WTC11 (cell line): ENCODE data around the gene MAMSTR. TPM values are rescaled to one million over a fixed set of nuclear protein-coding genes. Genes with fewer than 3 reads are reported as not detected.

Experiments
- ATAC-seq: fragments of 200-7000 bp; cut with Tn5 transposase; 2 replicates; pipeline ENCODE4 v1.10.0; 2021; ENCODE audit warnings: mild to moderate bottlenecking, moderate library complexity
- CTCF ChIA-PET: fragments of 300-600 bp; sonication (Branson Sonifier 250); formaldehyde crosslinking; loops from one replicate; lab custom pipeline; 2021; ENCODE audit warnings: antibody characterized with exemption; lab: Charles Lee
- POLR2A ChIA-PET: fragments of 350-600 bp; sonication (Branson Sonifier 250); formaldehyde crosslinking; loops from one replicate; lab custom pipeline; 2021; ENCODE audit warnings: antibody characterized with exemption; lab: Charles Lee
- DNase-seq: peaks from one replicate; pipeline ENCODE4 v3.0.0; 2021; ENCODE audit warnings: low spot score
- H3K27ac Mint-ChIP-seq: 2 replicates; pipeline ENCODE4 v1.8.0; 2021; ENCODE audit warnings: mixed read lengths
- H3K27me3 Mint-ChIP-seq: 2 replicates; pipeline ENCODE4 v1.8.0; 2021; ENCODE audit warnings: low read depth, mild to moderate bottlenecking, moderate library complexity, mixed read lengths
- H3K36me3 Mint-ChIP-seq: 2 replicates; pipeline ENCODE4 v1.8.0; 2021; ENCODE audit warnings: mixed read lengths
- H3K4me1 Mint-ChIP-seq: 2 replicates; pipeline ENCODE4 v1.8.0; 2022; ENCODE audit warnings: mixed read lengths
- H3K4me3 Mint-ChIP-seq: 2 replicates; pipeline ENCODE4 v1.8.0; 2021; ENCODE audit warnings: mild to moderate bottlenecking, moderate library complexity, mixed read lengths
- H3K9me3 Mint-ChIP-seq: 2 replicates; pipeline ENCODE4 v1.8.0; 2021; ENCODE audit warnings: mixed read lengths
- FOXP1 ChIP-seq: sonication (generic); formaldehyde crosslinking; IDR thresholded peaks from 2 replicates; pipeline ENCODE4 v1.8.0; 2022; ENCODE audit warnings: missing genetic modification reagents, mild to moderate bottlenecking, moderate library complexity, borderline replicate concordance
- GABPB1 ChIP-seq: sonication (generic); formaldehyde crosslinking; IDR thresholded peaks from 2 replicates; pipeline ENCODE4 v1.8.1; 2023; ENCODE audit warnings: mild to moderate bottlenecking, missing genetic modification reagents
- GTF2I ChIP-seq: fragments of 250-450 bp; sonication (Bioruptor Pico); conservative IDR thresholded peaks from 2 replicates; pipeline ENCODE4 v1.4.0; 2021; ENCODE audit warnings: mild to moderate bottlenecking
- IRF2 ChIP-seq: sonication (generic); formaldehyde crosslinking; IDR thresholded peaks from 2 replicates; pipeline ENCODE4 v1.8.0; 2022; ENCODE audit warnings: low read depth, missing genetic modification reagents, borderline replicate concordance
- JAZF1 ChIP-seq: fragments of 250-450 bp; sonication (Bioruptor Pico); IDR thresholded peaks from 2 replicates; pipeline ENCODE4 v1.9.0; 2021; ENCODE audit warnings: moderate library complexity, mild to moderate bottlenecking, inconsistent platforms
- NR3C1 ChIP-seq: sonication (generic); formaldehyde crosslinking; conservative IDR thresholded peaks from 2 replicates; pipeline ENCODE4 v1.8.1; 2023; ENCODE audit warnings: low read depth, mild to moderate bottlenecking, missing genetic modification reagents
- OVOL2 ChIP-seq: fragments of 250-450 bp; sonication (Bioruptor Pico); IDR thresholded peaks from 2 replicates; pipeline ENCODE4 v1.9.0; 2021; ENCODE audit warnings: mild to moderate bottlenecking, borderline replicate concordance
- TEAD1 ChIP-seq: sonication (generic); formaldehyde crosslinking; IDR thresholded peaks from 2 replicates; pipeline ENCODE4 v1.8.0; 2022; ENCODE audit warnings: mild to moderate bottlenecking, missing genetic modification reagents
- ZBTB21 ChIP-seq: sonication (generic); formaldehyde crosslinking; IDR thresholded peaks from 2 replicates; pipeline ENCODE4 v1.8.1; 2023; ENCODE audit warnings: mild to moderate bottlenecking, missing genetic modification reagents, borderline replicate concordance
- ZNF121 ChIP-seq: sonication (generic); formaldehyde crosslinking; IDR thresholded peaks from 2 replicates; pipeline ENCODE4 v1.8.0; 2023; ENCODE audit warnings: missing genetic modification reagents
- ZNF138 ChIP-seq: sonication (generic); formaldehyde crosslinking; conservative IDR thresholded peaks from 2 replicates; pipeline ENCODE4 v1.8.1; 2022; ENCODE audit warnings: mild to moderate bottlenecking, moderate library complexity, missing genetic modification reagents
- ZNF219 ChIP-seq: sonication (generic); formaldehyde crosslinking; IDR thresholded peaks from 2 replicates; pipeline ENCODE4 v1.8.0; 2023; ENCODE audit warnings: missing genetic modification reagents, mild to moderate bottlenecking, borderline replicate concordance
- ZNF232 ChIP-seq: sonication (generic); formaldehyde crosslinking; IDR thresholded peaks from 2 replicates; pipeline ENCODE4 v1.8.0; 2022; ENCODE audit warnings: mild to moderate bottlenecking, missing genetic modification reagents
- ZNF423 ChIP-seq: fragments of 250-450 bp; sonication (Bioruptor Pico); IDR thresholded peaks from 2 replicates; pipeline ENCODE4 v2.1.2; 2022; ENCODE audit warnings: mild to moderate bottlenecking, moderate library complexity
- ZNF671 ChIP-seq: fragments of 250-450 bp; sonication (Bioruptor Pico); IDR thresholded peaks from 2 replicates; pipeline ENCODE4 v1.8.0; 2021; ENCODE audit warnings: mild to moderate bottlenecking
- total RNA-seq: library from RNA; stranded (reverse); gene quantifications from 3 replicates; pipeline ENCODE4 v1.2.3, GENCODE V29; 2021
- TF ChIP-seq, protein P1 (sequence below): fragments of 250-450 bp; sonication (Bioruptor Pico); IDR thresholded peaks from 2 replicates; pipeline ENCODE4 v1.9.0; 2021; ENCODE audit warnings: moderate library complexity, mild to moderate bottlenecking, inconsistent platforms, borderline replicate concordance
- TF ChIP-seq, protein P2 (sequence below): fragments of 250-450 bp; sonication (Bioruptor Pico); conservative IDR thresholded peaks from 2 replicates; pipeline ENCODE4 v1.9.0; 2021; ENCODE audit warnings: mild to moderate bottlenecking
- TF ChIP-seq, protein P3 (sequence below): sonication (generic); formaldehyde crosslinking; conservative IDR thresholded peaks from 2 replicates; pipeline ENCODE4 v1.8.1; 2022; ENCODE audit warnings: mild to moderate bottlenecking, missing genetic modification reagents
- TF ChIP-seq, protein P4 (sequence below): sonication (generic); formaldehyde crosslinking; IDR thresholded peaks from 2 replicates; pipeline ENCODE4 v1.8.1; 2023; ENCODE audit warnings: mild to moderate bottlenecking, missing genetic modification reagents, moderate library complexity
- TF ChIP-seq, protein P5 (sequence below): sonication (generic); formaldehyde crosslinking; IDR thresholded peaks from 2 replicates; pipeline ENCODE4 v1.8.1; 2022; ENCODE audit warnings: mild to moderate bottlenecking, missing genetic modification reagents, moderate library complexity, borderline replicate concordance
- TF ChIP-seq, protein P6 (sequence below): sonication (generic); formaldehyde crosslinking; IDR thresholded peaks from 2 replicates; pipeline ENCODE4 v1.8.0; 2022; ENCODE audit warnings: mild to moderate bottlenecking, missing genetic modification reagents

Gene MAMSTR
- total RNA-seq, 1 experiment from 2014 or later = 1.4 TPM

DNA sequence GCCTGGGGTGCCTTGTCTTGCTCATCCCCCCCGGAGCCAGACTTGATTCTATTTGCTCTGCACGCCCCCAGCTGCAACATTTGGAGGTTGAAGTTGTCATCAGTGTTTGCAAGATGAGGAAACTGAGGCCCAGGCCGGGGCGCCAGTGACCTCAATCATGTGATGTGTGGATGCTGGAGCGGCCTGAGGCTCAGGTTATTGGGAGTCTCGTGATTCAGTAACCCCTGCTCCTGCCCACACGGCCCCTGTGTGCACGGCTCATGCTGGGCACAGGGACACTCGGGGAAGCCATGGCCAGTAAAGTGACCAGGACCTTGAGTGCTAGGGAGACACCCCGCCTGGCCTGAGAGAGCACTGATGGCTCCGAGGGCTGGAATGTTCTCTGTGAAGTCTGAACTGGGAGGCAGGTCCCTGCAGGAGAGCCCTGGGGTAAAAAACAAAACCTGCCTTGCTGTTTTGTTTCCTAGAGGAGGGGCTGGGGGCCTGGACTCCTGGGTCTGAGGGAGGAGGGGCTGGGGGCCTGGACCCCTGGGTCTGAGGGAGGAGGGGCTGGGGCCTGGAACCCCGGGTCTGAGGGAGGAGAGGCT lies 37.7 kb upstream of the MAMSTR start:
- Mint-ChIP-seq H3K36me3 (no peaks in the 10 kb centered on the region), H3K27ac (no peak overlapping the region), H3K27me3 (peaks cover 18% of the 10 kb centered on the region), H3K9me3 (no peaks in the 10 kb centered on the region), H3K4me1 (peaks cover 32% of the 10 kb centered on the region), H3K4me3 (no peak overlapping the region)
- ATAC-seq = no peak
- ChIA-PET POLR2A (no interaction called here), CTCF (interaction anchor here (0.9 to 1.4 kb wide), 2 partner anchors 10 to 38 kb away, joined by 3 to 4 read pairs; partner anchors contain the start of gene IZUMO1)
- DNase-seq = no peak
- TF ChIP-seq, protein P1, sequence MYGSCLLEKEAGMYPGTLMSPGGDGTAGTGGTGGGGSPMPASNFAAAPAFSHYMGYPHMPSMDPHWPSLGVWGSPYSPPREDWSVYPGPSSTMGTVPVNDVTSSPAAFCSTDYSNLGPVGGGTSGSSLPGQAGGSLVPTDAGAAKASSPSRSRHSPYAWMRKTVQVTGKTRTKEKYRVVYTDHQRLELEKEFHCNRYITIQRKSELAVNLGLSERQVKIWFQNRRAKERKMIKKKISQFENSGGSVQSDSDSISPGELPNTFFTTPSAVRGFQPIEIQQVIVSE = no peak
- TF ChIP-seq, protein P2, sequence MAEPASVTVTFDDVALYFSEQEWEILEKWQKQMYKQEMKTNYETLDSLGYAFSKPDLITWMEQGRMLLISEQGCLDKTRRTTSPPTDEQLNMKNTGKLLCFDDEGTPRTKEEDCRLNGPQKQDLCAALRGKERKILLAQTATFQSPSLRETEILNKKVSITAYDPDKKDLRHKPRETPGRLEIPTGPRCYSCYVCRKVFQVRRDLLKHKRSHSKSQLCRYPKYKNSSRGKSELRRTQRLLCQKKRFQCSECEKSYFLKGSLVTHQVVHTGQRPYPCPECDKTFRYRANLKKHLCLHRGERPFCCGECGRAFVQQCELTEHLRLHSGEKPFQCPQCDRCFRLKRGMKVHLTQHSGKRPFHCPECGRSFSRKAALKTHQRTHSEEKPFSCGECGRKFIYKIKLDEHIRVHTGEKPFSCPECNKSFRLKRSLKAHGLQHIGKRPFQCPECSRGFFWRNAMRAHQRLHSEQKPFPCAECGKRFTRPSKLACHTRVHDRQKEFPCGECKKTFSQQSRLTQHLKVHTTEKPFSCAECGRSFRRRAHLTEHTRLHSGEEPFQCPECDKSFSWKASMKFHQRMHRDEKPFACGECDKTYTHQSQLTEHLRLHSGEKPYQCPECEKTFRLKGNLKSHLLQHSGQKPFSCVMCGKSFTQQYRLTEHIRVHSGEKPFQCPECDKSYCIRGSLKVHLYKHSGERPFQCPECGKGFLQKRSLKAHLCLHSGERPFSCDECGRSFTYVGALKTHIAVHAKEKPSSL (CRISPR knock-in tag) = no peak
- TF ChIP-seq, protein P3, sequence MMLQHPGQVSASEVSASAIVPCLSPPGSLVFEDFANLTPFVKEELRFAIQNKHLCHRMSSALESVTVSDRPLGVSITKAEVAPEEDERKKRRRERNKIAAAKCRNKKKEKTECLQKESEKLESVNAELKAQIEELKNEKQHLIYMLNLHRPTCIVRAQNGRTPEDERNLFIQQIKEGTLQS = no peak
- TF ChIP-seq, protein P4, sequence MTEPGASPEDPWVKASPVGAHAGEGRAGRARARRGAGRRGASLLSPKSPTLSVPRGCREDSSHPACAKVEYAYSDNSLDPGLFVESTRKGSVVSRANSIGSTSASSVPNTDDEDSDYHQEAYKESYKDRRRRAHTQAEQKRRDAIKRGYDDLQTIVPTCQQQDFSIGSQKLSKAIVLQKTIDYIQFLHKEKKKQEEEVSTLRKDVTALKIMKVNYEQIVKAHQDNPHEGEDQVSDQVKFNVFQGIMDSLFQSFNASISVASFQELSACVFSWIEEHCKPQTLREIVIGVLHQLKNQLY = no peak
- TF ChIP-seq ZNF121 (CRISPR knock-in tag) = no peak
- TF ChIP-seq JAZF1 (CRISPR knock-in tag) = no peak
- TF ChIP-seq GABPB1 (CRISPR knock-in tag) = no peak
- TF ChIP-seq IRF2 = no peak
- no peak for TF ChIP-seq FOXP1
- TF ChIP-seq ZNF138 (CRISPR knock-in tag) = no peak
- TF ChIP-seq ZNF671 = no peak
- TF ChIP-seq ZNF232 (CRISPR knock-in tag) = no peak
- no peak for TF ChIP-seq GTF2I
- no peak for TF ChIP-seq TEAD1
- TF ChIP-seq, protein P5, sequence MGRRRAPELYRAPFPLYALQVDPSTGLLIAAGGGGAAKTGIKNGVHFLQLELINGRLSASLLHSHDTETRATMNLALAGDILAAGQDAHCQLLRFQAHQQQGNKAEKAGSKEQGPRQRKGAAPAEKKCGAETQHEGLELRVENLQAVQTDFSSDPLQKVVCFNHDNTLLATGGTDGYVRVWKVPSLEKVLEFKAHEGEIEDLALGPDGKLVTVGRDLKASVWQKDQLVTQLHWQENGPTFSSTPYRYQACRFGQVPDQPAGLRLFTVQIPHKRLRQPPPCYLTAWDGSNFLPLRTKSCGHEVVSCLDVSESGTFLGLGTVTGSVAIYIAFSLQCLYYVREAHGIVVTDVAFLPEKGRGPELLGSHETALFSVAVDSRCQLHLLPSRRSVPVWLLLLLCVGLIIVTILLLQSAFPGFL = no peak
- TF ChIP-seq OVOL2 (CRISPR knock-in tag) = no peak
- no peak for TF ChIP-seq ZNF219 (CRISPR knock-in tag)
- TF ChIP-seq, protein P6, sequence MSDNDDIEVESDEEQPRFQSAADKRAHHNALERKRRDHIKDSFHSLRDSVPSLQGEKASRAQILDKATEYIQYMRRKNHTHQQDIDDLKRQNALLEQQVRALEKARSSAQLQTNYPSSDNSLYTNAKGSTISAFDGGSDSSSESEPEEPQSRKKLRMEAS (CRISPR knock-in tag) = no peak
- no peak for TF ChIP-seq NR3C1 (CRISPR knock-in tag)

DNA sequence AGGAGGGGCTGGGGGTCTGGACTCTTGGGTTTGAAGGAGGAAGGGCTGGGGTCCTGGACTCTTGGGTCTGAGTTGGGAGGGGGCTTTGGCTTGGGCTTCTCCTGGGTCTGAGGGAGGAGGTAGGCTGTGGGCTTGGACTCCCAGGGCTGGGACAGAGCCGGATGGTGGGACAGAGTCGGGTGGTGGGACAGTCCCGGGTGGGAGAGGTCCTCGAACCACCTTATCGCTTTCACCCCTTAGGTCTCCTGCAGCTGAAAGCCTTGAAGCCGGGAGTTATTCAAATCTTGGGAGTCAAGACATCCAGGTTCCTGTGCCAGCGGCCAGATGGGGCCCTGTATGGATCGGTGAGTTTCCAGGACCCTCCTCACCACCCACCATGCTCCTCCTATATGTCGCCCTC lies 37.2 kb upstream of the MAMSTR start:
- H3K27ac Mint-ChIP-seq = no peak overlapping the region
- ChIA-PET CTCF (interaction anchor here (0.6 to 1.4 kb wide), 2 partner anchors 10 to 39 kb away, joined by 3 to 4 read pairs; no protein-coding TSS in a partner anchor), POLR2A (no interaction called here)
- H3K4me3 Mint-ChIP-seq = no peak overlapping the region
- DNase-seq (no peak), ATAC-seq (no peak)
- H3K27me3 Mint-ChIP-seq = peaks cover 18% of the 10 kb centered on the region
- no peaks in the 10 kb centered on the region for H3K9me3 Mint-ChIP-seq
- no peaks in the 10 kb centered on the region for H3K36me3 Mint-ChIP-seq
- TF ChIP-seq ZBTB21 (CRISPR knock-in tag) (no peak), ZNF423 (CRISPR knock-in tag) (no peak)
- TF ChIP-seq, protein P6 (CRISPR knock-in tag) = 0 out of 2 replicates have a peak, but pooled peaks have one; percentile 18
- peaks cover 32% of the 10 kb centered on the region for H3K4me1 Mint-ChIP-seq
